Renal cortical epithelial cell (primary cell): ENCODE data around the gene CNTNAP2. TPM values are rescaled to one million over a fixed set of nuclear protein-coding genes. Genes with fewer than 3 reads are reported as not detected.

Experiments used
- DNase-seq: peaks from one replicate; pipeline ENCODE4 v3.0.0-alpha.2; 2011; ENCODE audit warnings: low read depth
- total RNA-seq: library from RNA; depleted of rRNA; stranded (reverse); fragments of >200 nt; gene quantifications from 2 replicates; pipeline ENCODE4 v1.2.3, GENCODE V29; 2014

The CNTNAP2 gene
- total RNA-seq, 1 donor from 2014 or later, result 0.25 TPM

- no peak for DNase-seq
These were observed 1259.6 kb downstream of the CNTNAP2 start for GRCh38 chr7:147376192-147376591.

DNA sequence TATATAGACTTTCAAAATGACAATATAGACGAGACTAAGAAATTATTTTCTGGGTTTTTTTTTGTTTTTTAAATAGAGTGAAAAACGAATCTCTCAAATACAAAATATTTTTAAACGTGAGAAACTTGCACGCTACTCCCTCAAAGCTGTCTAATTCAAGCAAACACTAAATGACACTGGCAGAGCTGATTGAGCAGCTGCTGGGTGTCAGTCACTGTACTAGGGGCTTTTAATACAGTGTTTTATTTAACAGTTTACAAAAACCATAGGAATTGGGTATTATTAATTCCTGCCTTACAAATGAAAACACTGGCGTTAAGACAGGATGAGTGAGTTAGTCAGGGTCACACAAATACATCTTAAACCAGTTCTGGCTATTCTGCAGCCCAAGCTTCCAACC, 1264.3 kb downstream of the CNTNAP2 start:
- no peak for DNase-seq

GRCh38 chr7:147394329-147394728, 1277.7 kb downstream of the CNTNAP2 start:
- no peak for DNase-seq

GRCh38 chr7:147400221-147400689, 1283.7 kb downstream of the CNTNAP2 start:
- DNase-seq, result peak; percentile 22

GRCh38 chr7:147400925-147401324, 1284.3 kb downstream of the CNTNAP2 start:
- no peak for DNase-seq

GRCh38 chr7:147405621-147406020, 1289.0 kb downstream of the CNTNAP2 start:
- DNase-seq, result no peak

- no peak for DNase-seq
These were observed 1290.0 kb downstream of the CNTNAP2 start for GRCh38 chr7:147406521-147407135.

- DNase-seq, result no peak
These were observed 1294.5 kb downstream of the CNTNAP2 start for GRCh38 chr7:147411096-147411495.

DNA sequence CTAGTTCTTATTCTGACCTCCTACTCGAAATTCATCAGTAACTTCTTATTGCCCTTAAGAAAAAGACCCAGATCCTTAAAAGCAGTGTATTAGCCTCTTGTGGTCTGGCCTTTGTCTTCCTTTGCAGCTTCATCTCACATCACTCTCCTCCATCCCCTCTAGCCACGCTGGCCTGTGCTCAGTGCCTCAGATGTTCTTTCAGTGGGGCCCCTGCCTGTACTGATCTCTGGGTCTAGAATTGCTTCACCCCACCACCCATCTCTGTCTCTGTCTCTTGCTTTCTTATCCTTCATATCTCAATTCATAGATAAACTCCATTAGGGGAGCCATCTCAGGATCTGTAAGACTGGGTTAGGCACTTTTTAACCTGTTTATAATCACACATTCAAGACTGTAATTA, 1295.5 kb downstream of the CNTNAP2 start:
- no peak for DNase-seq

- peak; percentile 18 for DNase-seq
These were observed 1296.4 kb downstream of the CNTNAP2 start for GRCh38 chr7:147412782-147413556.

DNA sequence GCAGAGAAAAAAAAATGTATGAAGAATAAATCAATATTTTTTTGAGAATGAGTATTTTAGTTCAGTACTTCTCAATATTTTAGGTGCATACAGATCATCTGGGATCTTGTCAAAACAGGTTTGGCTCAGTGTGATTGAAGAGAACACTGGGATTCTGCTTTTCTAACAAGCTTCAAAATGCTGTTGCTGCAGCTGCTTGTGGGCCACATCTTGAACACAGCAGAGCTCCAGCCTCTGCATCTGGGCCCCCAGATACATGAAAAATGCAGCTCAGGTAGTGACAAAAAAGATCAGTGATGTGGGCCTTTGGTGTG, 1296.9 kb downstream of the CNTNAP2 start:
- DNase-seq, result no peak

DNA sequence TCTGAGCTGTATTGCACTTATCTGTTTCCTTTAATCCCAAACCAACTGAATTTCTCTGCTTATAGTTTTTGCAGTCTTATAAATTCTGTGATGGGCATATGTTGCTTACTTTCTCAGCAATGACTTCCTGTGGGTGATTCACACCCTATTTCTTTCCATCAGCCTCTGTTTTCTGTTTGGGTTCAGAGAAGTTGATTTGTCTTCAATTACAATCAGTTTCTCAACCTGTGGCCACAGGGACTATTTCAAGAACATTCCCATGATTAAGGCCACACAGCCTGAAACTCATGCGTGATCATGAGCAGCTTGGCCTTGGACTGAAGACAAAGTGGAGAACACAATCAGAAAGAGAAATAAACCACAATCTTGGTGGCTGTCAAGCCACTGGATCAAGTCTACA, 1299.4 kb downstream of the CNTNAP2 start:
- no peak for DNase-seq

GRCh38 chr7:147418966-147419365, 1302.4 kb downstream of the CNTNAP2 start:
- no peak for DNase-seq

DNA sequence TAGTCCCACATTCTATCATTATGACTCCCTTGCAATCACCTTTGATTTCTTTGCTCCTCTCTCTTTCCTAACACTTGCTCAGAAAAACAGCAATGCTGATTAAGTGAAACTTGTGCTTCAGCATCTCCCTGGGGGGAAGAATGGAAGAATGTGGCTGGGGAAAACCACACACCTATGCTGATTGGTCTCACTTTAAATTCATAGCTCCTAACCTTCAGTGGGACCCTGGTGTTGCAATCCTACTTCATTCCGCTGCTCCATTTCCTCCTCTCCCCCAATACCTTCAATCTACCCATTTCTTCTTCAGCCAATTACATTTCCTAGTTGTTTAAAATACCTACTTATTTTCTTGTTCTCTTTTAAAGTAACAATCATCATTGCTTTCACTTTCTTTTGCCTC, 1307.3 kb downstream of the CNTNAP2 start:
- DNase-seq, result no peak

DNA sequence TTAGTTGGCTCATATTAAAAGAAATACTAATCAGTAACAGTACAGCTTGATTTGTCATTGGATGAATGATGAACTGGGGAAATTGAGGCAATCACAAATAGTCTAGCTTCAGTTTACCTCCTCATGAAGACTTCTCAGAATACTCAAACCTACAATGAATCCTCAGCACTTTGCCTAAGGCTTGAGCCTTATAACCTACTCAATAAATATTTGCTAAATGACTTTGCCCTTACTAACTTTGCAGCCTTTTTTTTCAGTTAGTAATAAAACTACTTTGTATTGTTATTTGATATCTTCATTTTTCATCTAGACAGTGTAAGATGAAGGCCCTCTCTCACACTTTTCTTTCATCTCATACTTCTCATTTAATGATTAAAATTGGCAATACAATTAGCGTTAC, 1311.5 kb downstream of the CNTNAP2 start:
- no peak for DNase-seq

DNA sequence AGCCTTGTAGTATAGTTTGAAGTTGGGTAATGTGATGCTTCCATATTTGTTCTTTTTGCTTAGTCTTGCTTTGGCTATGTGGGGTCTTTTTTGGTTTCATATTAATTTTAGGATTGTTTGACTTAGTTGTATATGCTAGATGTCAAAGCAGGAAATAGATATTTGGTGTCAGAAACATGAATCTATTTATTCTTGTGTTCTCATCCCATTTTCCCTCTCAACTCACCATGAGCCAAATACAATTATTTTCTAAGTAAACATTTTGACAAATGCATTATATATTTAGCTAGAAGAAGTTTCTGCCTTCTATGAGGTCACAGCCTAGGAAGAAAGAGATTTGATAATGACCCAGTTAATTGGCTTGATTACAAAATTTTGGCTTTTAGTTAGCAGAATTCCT, 1313.4 kb downstream of the CNTNAP2 start:
- DNase-seq, result no peak

DNA sequence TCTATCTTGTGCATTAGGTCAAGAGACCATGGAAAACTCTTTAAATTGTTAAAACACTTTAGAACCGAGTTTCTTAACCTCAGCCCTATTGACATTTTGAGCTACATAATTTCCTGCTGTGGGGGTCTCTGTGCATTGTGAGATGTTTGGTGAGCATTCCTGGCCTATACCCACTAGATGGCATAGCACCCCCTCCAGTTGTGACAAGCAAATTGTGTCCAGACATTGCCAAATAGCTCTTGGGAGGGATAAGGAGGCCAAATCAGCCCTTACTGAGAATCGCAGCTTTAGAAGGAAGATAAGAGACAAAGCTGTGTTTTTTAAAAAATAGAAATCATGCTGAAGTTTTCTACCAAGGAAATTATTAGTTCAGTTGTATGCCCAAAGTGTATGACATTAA, 1315.5 kb downstream of the CNTNAP2 start:
- DNase-seq, result no peak

DNA sequence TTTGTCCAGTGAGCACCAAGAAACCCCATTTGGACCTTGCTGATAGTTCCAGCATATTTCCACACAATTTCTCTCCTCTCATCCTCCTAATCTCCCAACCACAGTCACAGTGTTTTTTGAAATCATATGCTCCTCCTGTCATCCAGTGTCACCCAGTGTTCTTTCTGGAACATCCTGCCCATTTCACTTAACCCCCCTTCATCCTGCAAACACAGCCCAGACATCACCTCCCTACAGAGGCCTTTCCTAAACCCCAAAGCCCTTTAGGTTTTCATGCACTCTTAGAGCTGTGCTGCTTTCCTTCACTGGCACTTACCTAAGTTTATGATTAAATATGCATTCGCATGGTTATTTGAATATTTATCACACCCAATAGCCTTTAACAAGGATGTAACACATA, 1316.0 kb downstream of the CNTNAP2 start:
- DNase-seq, result no peak

DNA sequence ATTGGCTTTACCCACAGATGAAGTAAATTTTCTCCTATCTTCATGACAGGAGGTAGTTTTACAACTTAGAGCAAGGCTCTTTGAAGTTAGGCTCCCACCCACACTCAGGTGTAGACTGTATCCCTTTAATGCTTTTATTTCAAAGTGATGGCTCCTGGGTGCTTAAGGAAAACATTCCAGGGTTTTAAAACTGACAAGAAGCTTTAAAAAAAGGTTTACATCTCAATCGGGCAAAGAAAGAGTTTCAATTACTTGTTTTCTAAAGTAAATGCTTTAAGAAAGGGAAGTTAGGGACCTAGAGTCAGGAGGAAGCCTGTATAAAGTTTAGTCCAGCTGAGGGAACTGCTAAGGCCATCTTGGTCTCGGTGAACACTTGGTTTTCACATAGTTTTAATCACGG, 1320.1 kb downstream of the CNTNAP2 start:
- DNase-seq, result no peak

DNA sequence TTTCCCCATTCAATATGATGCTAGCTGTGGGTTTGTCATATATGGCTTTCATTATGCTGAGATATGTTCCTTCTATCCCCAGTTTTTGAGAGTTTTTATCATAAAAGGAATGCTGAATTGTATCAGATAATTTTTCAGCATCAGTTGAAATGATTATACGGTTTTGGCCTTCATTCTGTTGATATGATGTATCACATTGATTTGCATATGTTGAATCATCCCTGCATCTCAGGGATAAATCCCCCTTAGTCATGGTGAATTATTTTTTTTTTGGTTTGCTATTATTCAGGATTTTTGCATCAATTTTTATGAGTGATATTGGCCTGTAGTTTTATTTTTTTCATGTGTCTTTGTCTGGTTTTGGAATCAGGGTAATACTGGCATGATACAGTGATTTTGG, 1321.6 kb downstream of the CNTNAP2 start:
- no peak for DNase-seq

- no peak for DNase-seq
These were observed 1327.3 kb downstream of the CNTNAP2 start for GRCh38 chr7:147443942-147444341.

- DNase-seq, result no peak
These were observed 1336.2 kb downstream of the CNTNAP2 start for GRCh38 chr7:147452816-147453215.

- no peak for DNase-seq
These were observed 1348.6 kb downstream of the CNTNAP2 start for GRCh38 chr7:147465223-147465622.

DNA sequence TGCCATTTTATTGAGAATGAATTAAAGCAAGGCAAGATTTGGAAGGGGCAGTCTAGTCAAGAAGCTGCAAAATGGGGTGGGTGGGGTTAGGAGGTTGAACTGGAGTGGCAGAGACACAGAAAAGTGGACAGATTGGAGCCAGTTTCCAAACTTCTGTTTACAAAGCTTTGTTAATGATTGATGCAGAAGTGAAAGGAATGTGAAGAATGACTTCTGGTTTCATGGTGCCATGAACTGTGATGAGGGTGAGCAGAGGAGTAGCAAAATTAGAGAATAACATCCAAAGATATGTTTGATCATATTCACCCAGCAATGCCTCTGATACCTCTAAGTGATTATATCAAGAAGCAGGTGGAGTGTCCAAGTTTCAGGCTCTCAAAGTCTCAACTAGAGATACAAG, 1356.0 kb downstream of the CNTNAP2 start:
- DNase-seq, result no peak
